Progenitor cell of endocrine pancreas (in vitro differentiated cells): ENCODE results near the gene IL22RA2. TPM values are rescaled to one million over a fixed set of nuclear protein-coding genes. Genes with fewer than 3 reads are reported as not detected.

Source experiments
- DNase-seq: peaks from one replicate; pipeline ENCODE4 v3.0.0; 2021; ENCODE audit warnings: low spot score; ENCODE audit not compliant: unreplicated experiment
- H3K27ac Mint-ChIP-seq: 2 replicates; pipeline ENCODE4 v1.8.0; 2021; ENCODE audit warnings: mild to moderate bottlenecking, moderate library complexity, mixed read lengths
- H3K27me3 Mint-ChIP-seq: 2 replicates; pipeline ENCODE4 v1.8.0; 2021; ENCODE audit warnings: mixed read lengths
- H3K36me3 Mint-ChIP-seq: 2 replicates; pipeline ENCODE4 v1.8.0; 2022; ENCODE audit warnings: mixed read lengths; ENCODE audit not compliant: insufficient read depth
- H3K4me1 Mint-ChIP-seq: 2 replicates; pipeline ENCODE4 v1.8.0; 2021; ENCODE audit warnings: low read depth, mixed read lengths
- H3K4me3 Mint-ChIP-seq: 2 replicates; pipeline ENCODE4 v1.8.0; 2021; ENCODE audit warnings: low read depth, mild to moderate bottlenecking, moderate library complexity, mixed read lengths
- H3K9me3 Mint-ChIP-seq: 2 replicates; pipeline ENCODE4 v1.8.0; 2021; ENCODE audit warnings: low read depth, mixed read lengths
- CTCF ChIP-seq: fragments of 200-600 bp; sonication (generic); IDR thresholded peaks from one replicate; pipeline ENCODE4 v1.5.0; 2021; ENCODE audit warnings: antibody characterized with exemption, mild to moderate bottlenecking; ENCODE audit not compliant: unreplicated experiment
- total RNA-seq: library from RNA; stranded (reverse); gene quantifications from 2 replicates; pipeline ENCODE4 v1.2.1, GENCODE V29; 2021

IL22RA2 gene
- total RNA-seq, 1 donor from 2014 or later, result not detected

- H3K27me3 Mint-ChIP-seq, result no peaks in the 10 kb centered on the region
- TF ChIP-seq CTCF, result no peak
- no peak for DNase-seq
- H3K27ac Mint-ChIP-seq, result no peak overlapping the region
- peaks cover 33% of the 10 kb centered on the region for H3K36me3 Mint-ChIP-seq
- no peak overlapping the region for H3K4me3 Mint-ChIP-seq
- peaks cover 6% of the 10 kb centered on the region for H3K9me3 Mint-ChIP-seq
- H3K4me1 Mint-ChIP-seq, result no peaks in the 10 kb centered on the region
These were observed 29.8 kb upstream of the IL22RA2 start for GRCh38 chr6:137203256-137203655.

- H3K36me3 Mint-ChIP-seq, result peaks cover 33% of the 10 kb centered on the region
These were observed 28.6 kb upstream of the IL22RA2 start for GRCh38 chr6:137202078-137202477.

GRCh38 chr6:137201006-137201405 lies 27.6 kb upstream of the IL22RA2 start:
- Mint-ChIP-seq H3K9me3 (no peaks in the 10 kb centered on the region), H3K36me3 (peaks cover 33% of the 10 kb centered on the region), H3K27me3 (no peaks in the 10 kb centered on the region), H3K27ac (no peak overlapping the region), H3K4me3 (no peak overlapping the region), H3K4me1 (no peaks in the 10 kb centered on the region)
- DNase-seq, result no peak
- no peak for TF ChIP-seq CTCF

More at GRCh38 chr6:137202078-137202477, 28.6 kb upstream of the IL22RA2 start:
- Mint-ChIP-seq H3K27me3 (no peaks in the 10 kb centered on the region), H3K9me3 (no peaks in the 10 kb centered on the region), H3K27ac (no peak overlapping the region), H3K4me3 (no peak overlapping the region), H3K4me1 (no peaks in the 10 kb centered on the region)
- no peak for DNase-seq
- TF ChIP-seq CTCF, result peak; percentile 35

- Mint-ChIP-seq H3K4me1 (no peaks in the 10 kb centered on the region), H3K27ac (no peak overlapping the region), H3K4me3 (no peak overlapping the region), H3K36me3 (peaks cover 30% of the 10 kb centered on the region), H3K27me3 (no peaks in the 10 kb centered on the region), H3K9me3 (no peaks in the 10 kb centered on the region)
- no peak for DNase-seq
- TF ChIP-seq CTCF, result no peak
These were observed 26.8 kb upstream of the IL22RA2 start for GRCh38 chr6:137200288-137200687.

DNA sequence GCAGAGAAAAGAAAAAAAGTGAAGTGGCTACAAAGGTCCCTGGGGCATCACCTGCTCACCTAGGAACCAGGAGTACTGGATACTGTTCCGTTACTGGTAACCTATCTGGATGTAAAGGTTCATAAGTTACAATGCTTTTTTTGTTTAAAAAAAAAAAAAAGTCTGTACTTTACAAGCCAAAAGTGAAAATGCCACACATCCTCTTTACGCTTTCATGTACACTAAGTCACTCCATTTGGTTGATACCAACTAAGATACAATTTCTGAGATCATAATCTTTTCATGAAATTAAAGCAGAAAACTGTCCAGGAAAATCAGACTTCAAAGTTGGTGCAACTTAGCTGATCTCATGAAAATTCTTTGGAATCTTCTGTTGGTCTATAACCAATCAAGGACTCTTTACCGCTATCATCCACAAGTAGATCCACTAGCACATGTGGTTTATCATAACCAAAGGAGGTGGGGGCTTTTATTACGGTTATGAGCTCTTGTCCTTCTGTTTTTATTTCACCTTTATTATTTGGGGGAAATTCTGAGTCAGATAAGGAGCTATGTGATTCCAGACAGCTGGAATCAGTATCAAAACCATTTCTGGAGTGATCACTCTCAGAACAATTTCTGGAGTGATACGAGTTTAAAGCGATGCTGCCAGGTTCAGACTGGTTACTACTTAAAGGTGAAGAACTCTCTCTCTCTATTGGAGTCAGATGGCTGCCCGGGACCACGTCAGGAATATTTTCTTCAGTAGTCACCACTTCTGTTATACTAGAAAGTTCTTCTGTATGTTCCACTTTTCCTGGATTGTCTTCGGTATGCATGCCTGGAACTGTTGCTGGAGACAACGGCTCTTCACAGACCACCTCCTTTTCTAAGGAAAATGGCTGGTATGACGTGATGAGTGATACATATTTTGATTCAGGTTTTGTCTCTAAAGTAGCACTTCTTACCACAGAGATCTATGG lies 24.5 kb upstream of the IL22RA2 start:
- Mint-ChIP-seq H3K36me3 (peaks cover 20% of the 10 kb centered on the region), H3K4me3 (no peak overlapping the region), H3K9me3 (no peaks in the 10 kb centered on the region), H3K27ac (no peak overlapping the region), H3K27me3 (no peaks in the 10 kb centered on the region), H3K4me1 (no peaks in the 10 kb centered on the region)
- no peak for DNase-seq
- no peak for TF ChIP-seq CTCF
